ENCODE data around the gene NCOA1.

Gene NCOA1

DNA sequence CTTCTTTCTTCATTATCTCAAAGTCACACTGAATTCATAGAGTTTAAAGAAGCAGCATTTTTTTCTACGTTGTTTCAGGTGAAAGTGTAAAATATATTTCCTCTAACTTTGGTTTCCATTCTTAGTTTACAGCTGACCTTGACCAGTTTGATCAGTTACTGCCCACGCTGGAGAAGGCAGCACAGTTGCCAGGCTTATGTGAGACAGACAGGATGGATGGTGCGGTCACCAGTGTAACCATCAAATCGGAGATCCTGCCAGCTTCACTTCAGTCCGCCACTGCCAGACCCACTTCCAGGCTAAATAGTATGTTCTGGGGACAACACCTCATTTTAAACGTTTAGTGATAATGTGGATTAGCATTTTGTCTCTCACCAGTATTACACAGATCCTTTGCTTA, 219.8 kb downstream of the NCOA1 start:
- no peak for DNase-seq

GRCh38 chr2:24711865-24712264, 220.8 kb downstream of the NCOA1 start:
- DNase-seq: no peak

DNA sequence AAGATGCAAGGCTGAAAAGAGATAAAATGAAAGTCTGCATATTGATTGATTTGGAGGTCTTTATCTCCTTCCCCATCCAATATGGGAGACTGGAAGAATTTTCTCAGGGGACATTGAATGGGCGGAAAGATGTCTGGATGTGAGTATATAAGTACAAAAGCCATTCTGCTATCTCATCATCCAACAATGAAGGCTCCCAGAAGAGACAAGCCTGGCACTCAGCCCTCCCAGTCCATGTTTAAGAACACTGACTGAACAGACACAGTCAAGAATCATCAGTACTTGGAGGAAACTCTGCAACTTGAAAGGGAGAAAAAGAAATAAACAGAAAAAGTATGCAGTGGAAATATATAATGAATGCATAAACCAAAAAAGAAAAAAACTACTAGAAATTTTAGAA, 221.2 kb downstream of the NCOA1 start:
- DNase-seq: no peak

- no peak for DNase-seq
These were observed 226.4 kb downstream of the NCOA1 start for GRCh38 chr2:24717263-24717951.

GRCh38 chr2:24720310-24720709, 229.3 kb downstream of the NCOA1 start:
- no peak for DNase-seq

DNA sequence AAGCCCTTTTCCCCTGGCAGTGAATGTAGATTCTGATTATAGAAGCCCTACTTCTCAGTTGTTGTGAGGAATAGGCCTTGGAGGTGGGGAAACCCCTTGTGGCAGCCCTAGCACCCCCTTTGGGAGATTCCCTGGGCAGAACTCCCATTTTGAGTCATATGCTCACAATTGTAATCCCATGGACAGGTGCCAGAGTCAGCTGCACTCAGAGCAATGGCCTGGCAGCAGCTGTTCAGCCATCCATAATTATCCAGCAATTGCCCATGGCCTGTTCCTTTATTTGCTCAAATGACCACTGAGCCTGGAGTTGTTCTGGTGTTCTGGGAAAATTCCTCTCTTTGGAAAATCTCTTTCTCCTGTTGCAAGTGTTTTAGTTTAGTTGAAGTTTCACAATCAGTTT, 230.4 kb downstream of the NCOA1 start:
- DNase-seq: peak; percentile 65

GRCh38 chr2:24722141-24722790, 231.2 kb downstream of the NCOA1 start:
- no peak for DNase-seq

DNA sequence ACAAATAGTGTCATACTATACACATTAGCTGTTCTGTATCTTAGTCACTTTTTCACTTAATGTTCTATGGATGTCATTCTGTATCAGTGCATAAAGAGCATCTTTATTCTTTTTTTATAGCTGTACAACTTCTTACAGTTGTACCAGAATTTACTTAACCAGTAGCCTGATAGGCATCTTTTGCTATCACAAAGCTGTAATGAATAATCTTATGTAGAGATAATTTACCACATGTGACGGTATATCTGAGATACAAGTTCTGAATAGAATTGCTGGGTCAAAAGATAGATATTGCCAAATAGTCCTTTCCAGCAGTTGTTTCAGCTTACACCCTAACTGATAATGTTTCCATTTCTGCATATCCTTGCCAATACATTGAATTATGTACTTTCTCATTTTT, 232.1 kb downstream of the NCOA1 start:
- DNase-seq: no peak

DNA sequence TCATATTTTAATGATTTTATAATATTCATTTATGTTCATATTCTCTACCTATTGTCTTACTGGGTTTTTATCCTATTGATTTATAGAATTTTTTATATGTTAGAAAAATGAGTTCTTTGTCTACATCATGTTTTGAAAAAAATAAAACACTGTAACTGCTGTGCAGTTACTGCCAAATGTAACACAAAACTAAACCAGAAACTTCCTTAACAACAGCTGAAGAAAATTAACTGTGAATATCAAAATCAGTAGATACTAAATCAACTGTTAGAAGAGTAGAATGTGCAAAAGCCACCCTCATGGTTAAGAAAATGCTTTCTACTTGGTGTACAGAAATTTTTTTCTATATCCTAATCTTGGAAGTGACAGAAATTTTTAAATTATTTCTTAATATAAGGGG, 232.6 kb downstream of the NCOA1 start:
- DNase-seq: no peak

DNA sequence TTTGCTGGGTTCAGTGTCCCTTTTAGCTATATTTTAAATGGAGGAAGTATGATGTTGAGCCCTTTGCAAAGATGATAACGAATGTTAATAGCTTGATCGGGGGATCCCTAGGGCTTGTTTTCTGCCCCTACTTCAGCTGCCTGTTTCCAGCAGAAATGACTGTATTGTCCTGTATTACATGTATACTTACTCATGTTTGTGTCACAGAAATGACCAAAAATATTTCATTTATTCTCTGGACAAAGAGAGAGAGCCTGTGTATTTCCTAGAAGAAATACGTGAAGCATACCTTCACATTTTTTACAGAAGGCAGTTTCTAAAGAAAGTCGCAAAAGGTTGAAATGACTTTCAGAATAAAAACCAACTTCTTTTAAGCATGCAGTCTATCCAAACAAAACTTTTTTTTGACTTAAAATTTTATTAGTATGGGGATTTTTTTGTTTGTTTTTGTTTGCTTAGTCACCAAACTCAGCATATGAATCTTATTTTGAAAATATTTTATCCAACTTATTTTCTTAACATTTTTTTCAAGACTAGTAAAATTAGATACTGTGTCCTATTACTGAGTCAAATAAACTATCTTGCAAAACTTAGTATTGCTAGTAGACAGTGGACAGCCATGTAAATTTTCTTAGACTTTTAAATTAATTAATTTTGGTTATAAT, 233.2 kb downstream of the NCOA1 start:
- no peak for DNase-seq

DNA sequence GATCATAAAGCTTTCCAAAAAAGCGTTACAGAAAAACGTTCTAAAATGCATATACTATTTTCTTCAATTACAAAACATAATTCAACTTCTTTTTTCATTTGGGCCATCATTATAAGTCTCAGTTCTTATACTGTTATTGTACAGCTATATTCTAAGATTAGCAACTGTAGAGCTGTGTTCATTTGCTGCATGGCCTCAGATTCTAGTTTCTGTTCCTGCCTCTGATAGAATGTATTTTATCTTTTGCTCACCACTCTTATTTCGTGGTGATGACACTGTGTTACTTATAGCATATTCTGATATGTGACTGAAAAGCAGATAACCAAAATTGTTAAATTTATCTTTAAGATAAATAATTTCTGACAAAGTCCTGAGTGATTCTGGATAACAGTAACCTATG, 234.9 kb downstream of the NCOA1 start:
- no peak for DNase-seq

DNA sequence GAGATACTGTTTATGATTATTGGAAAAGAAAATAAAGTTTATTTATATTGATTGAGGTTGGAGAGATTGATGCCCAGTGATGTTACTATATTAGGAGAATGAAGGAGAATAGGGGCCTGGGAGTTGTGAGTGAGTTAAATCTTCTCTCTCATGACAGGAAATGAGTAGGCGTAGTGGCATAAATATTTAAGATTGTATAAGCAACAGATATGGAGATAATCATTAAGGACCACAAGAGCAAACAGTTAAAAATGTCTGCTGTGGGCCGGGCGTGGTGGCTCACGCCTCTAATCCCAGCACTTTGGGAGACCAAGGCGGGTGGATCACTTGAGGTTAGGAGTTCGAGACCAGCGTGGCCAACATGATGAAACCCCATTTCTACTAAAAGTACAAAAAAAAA, 239.4 kb downstream of the NCOA1 start:
- DNase-seq: no peak

DNA sequence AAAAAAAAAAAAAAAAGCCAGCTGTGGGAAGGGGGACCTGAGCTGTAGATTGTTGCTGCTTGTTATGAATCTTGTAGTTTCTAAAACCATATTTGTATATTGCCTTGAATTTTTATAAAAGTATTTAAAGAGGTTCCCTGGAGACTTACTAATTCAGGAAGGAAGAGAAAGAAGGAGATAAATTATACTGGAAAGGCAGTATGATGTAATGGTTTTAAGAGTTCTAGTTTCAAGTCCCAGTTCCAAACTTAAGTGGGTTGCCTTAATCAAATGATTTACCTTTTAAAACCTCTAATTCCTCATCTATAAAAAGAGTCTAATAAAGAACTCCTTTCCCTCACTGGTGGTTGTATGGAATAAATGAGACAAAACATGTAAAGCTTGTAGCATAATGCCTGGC, 240.0 kb downstream of the NCOA1 start:
- no peak for DNase-seq

- DNase-seq: no peak
These were observed 240.9 kb downstream of the NCOA1 start for GRCh38 chr2:24731923-24732322.

GRCh38 chr2:24734741-24735140, 243.7 kb downstream of the NCOA1 start:
- no peak for DNase-seq

DNA sequence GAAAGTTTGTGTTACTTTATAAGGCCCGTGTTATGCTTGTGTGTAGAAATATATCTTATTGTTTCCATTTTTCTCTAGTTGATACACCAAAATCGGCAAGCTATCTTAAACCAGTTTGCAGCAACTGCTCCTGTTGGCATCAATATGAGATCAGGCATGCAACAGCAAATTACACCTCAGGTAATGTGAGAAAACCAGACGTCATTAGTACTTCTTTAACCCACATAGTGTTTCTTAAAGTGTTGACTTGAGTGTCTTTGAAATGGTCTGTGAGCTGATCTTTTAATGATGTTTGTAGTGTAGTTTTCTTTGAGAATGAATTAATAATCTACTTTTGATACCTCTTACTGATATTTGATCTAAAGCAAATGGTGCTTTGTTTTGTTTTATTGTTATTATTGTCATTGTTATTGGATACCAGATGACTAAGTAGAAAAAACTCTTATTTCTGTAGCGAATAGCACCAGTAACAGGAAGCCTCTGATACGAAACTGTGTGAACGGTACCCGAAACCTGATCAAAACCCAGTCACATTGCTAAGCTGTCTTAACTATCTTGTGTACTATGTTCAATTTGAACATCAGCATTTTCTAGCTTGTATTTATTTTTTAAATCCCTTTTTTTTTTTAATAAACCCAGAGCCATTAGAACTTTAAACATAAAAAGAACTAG, 248.4 kb downstream of the NCOA1 start:
- no peak for DNase-seq

DNA sequence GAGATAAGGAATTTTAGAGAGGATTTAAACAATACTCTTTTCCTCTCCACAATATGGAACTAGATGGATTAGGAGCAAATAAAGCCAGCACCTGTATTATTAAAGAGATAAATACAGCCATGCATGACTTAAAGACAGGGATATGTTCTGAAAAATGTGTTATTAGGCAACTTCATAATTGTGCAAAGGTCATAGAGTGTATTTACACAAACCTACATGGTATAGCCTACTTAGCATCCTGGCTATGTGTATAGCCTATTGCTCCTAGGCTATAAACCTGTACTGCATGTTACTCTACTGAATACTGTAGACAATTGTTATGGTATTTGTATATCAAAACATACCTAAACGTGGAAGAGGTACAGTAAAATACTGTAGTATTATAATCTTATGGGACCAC, 249.1 kb downstream of the NCOA1 start:
- no peak for DNase-seq

- DNase-seq: no peak
These were observed 251.7 kb downstream of the NCOA1 start for GRCh38 chr2:24742730-24743129.

- no peak for DNase-seq
These were observed 252.9 kb downstream of the NCOA1 start for GRCh38 chr2:24743924-24744323.

- DNase-seq: no peak
These were observed 253.3 kb downstream of the NCOA1 start for GRCh38 chr2:24744356-24744755.

DNA sequence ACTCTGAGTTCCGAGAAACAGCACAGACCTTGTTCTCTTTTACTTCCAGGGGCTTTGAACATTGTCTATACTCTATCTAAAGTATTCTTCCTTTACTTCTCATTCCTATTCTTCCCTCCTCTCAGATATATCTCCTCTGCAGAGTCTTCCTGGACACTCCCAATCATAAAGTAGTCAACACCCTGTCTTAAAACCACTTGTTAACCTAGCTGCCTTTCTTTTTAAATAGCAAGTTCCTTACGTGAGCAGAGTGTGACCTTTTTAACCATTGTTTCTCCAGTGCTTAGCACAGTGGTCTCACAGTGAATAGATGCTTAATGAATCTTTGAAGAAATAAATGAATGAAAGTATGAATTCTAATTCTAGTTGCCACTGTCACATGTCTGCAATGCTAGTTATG, 254.8 kb downstream of the NCOA1 start:
- no peak for DNase-seq

DNA sequence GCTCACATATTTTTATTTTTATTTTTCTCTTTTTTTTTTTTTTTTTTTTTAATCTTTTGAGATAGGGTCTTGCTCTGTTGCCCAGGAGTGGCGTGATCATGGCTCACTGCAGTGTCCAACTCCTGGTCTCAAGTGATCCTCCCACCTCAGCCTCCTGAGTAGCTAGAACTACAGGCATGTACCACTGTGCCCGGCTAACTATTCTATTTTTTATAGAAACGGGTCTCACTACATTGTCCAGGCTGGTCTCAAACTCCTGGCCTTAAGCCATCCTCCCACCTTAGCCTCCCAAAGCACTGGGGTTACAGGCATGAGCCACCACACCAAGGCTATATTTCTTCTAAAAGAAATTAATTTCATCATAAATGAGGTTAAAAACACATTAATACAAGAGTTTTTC, 256.2 kb downstream of the NCOA1 start:
- no peak for DNase-seq

DNA sequence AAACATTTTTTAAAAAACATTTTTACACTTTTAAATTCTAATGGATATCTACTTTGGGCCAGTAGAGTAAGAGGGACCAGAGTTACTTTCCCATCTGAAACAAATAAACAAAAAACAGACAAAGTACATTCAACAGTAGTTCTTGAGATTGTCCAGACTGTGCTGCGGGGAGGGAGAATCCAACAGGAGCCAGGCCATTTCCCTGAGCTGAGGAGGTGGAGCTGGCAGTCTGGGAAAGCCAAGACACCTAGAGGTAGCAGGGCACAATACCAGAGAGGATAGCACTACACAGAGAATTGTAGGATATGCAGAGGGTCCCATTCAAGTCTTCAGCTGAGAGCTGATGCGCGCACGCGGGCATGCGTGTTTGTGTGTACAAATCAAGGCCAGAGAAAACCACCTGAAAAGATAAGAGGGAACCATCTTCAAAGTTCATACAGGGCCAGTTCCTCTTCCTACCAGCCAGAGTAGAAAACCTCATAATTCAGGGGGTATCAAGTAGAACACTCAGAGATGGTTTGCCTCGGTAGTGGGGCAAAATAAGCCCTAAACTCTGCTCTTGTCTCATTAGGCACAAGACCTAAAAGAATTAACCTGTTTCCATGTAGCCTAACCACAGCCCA, 258.1 kb downstream of the NCOA1 start:
- DNase-seq: no peak
